ENCODE measurements around the gene TBX2. TPM values are rescaled to one million over a fixed set of nuclear protein-coding genes. Genes with fewer than 3 reads are reported as not detected.

Gene TBX2
- total and polyA plus RNA-seq, 2 of the 13 experiments (the other 11 are each of a cell fraction or from before 2014, with no cell fraction given) = 2.8 to 15.3 TPM

GRCh38 chr17:61393904-61394629 is 5.6 kb upstream of the TBX2 start (continued):
- TF ChIP-seq, protein P1, sequence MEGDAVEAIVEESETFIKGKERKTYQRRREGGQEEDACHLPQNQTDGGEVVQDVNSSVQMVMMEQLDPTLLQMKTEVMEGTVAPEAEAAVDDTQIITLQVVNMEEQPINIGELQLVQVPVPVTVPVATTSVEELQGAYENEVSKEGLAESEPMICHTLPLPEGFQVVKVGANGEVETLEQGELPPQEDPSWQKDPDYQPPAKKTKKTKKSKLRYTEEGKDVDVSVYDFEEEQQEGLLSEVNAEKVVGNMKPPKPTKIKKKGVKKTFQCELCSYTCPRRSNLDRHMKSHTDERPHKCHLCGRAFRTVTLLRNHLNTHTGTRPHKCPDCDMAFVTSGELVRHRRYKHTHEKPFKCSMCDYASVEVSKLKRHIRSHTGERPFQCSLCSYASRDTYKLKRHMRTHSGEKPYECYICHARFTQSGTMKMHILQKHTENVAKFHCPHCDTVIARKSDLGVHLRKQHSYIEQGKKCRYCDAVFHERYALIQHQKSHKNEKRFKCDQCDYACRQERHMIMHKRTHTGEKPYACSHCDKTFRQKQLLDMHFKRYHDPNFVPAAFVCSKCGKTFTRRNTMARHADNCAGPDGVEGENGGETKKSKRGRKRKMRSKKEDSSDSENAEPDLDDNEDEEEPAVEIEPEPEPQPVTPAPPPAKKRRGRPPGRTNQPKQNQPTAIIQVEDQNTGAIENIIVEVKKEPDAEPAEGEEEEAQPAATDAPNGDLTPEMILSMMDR (CRISPR knock-in tag; IDR thresholded peaks at IDR 0.05) = no peak; the same call in 1 of the 2 replicates
- TF ChIP-seq ATF5 (CRISPR knock-in tag; IDR thresholded peaks at IDR 0.05; ENCODE audit: low read depth) (no peak), RFXAP (CRISPR knock-in tag; IDR thresholded peaks at IDR 0.05; ENCODE audit: borderline replicate concordance) (peak; percentile 71; the same call in 1 of the 2 replicates), ZNF749 (CRISPR knock-in tag; IDR thresholded peaks at IDR 0.05; ENCODE audit: borderline replicate concordance) (no peak), ZNF264 (CRISPR knock-in tag; IDR thresholded peaks at IDR 0.05) (peak; percentile 77), HOXD1 (CRISPR knock-in tag; IDR thresholded peaks at IDR 0.05) (no peak), ATF1 (CRISPR knock-in tag; IDR thresholded peaks at IDR 0.05) (no peak), HBP1 (CRISPR knock-in tag; IDR thresholded peaks at IDR 0.05; ENCODE audit: low read depth) (no peak), GPN1 (CRISPR knock-in tag; IDR thresholded peaks at IDR 0.05; ENCODE audit: borderline replicate concordance) (no peak), ZNF580 (CRISPR knock-in tag; IDR thresholded peaks at IDR 0.05; ENCODE audit: borderline replicate concordance, low read depth) (no peak; the same call in 1 of the 2 replicates), SMAD1 (CRISPR knock-in tag; IDR thresholded peaks at IDR 0.05; ENCODE audit: borderline replicate concordance, low read depth) (no peak), WIZ (CRISPR knock-in tag; IDR thresholded peaks at IDR 0.05) (no peak), MED8 (CRISPR knock-in tag; IDR thresholded peaks at IDR 0.05; ENCODE audit: insufficient replicate concordance) (peak; percentile 78), ZNF136 (CRISPR knock-in tag; IDR thresholded peaks at IDR 0.05; ENCODE audit: low read depth) (no peak), KLF12 (CRISPR knock-in tag; IDR thresholded peaks at IDR 0.05; ENCODE audit: borderline replicate concordance) (no peak; the same call in 1 of the 2 replicates), MXI1 (IDR thresholded peaks at IDR 0.05; ENCODE audit: borderline replicate concordance, low read depth, low read length) (no peak), SSRP1 (CRISPR knock-in tag; IDR thresholded peaks at IDR 0.05) (no peak), ZNF790 (CRISPR knock-in tag; IDR thresholded peaks at IDR 0.05; ENCODE audit: borderline replicate concordance) (no peak), ZSCAN12 (CRISPR knock-in tag; IDR thresholded peaks at IDR 0.05) (no peak), EZH2 (conservative IDR thresholded peaks at IDR 0.05; ENCODE audit: low read depth, low read length) (no peak), MED1 (CRISPR knock-in tag; IDR thresholded peaks at IDR 0.05) (peak; percentile 63), HNRNPK (IDR thresholded peaks at IDR 0.05; ENCODE audit: low read depth, low read length, poor library complexity, severe bottlenecking) (no peak), SNAI1 (CRISPR knock-in tag; IDR thresholded peaks at IDR 0.05; ENCODE audit: borderline replicate concordance) (no peak), ZNF891 (CRISPR knock-in tag; IDR thresholded peaks at IDR 0.05) (peak; percentile 75; the same call in 1 of the 2 replicates), SETDB1 (CRISPR knock-in tag; IDR thresholded peaks at IDR 0.05; ENCODE audit: borderline replicate concordance) (no peak), SRY (CRISPR knock-in tag; IDR thresholded peaks at IDR 0.05) (no peak), ZNF781 (CRISPR knock-in tag; IDR thresholded peaks at IDR 0.05; ENCODE audit: borderline replicate concordance, not compliant biosample characterization) (no peak)
